SIG-M5 treated with dmso at 0.1 percent for 504 hours (cell line): ENCODE data around the gene EPS8.
"Not testable (repeated sequence)": the region's sequence is repeated elsewhere in the genome, so short reads cannot be mapped to it uniquely, and the experiment has no call there.

ENCODE experiments used
- DNase-seq: peaks from one replicate; lab custom pipeline; 2025; ENCODE audit not compliant: unreplicated experiment; lab: John Stamatoyannopoulos, UW

EPS8 gene

GRCh38 chr12:15662303-15662980, 126.7 kb downstream of the EPS8 start:
- DNase-seq, result no peak

DNA sequence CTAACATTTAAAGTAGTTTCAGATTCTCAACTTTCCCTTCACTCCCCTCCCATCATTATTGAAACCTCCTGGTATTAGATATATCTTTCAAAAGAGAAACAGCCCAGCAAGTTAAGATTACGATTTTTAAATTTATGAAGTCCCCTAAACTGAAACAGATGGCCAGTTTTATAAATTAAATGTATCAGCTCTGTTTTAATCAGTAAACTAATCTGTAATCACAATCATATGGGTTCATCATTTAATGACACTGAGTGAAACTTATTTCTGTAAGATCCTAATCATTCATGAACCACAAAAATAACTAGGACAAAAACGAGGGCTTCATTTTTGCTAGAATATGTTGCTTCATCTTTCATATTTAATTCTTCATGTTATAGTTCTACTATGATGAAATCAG, 137.8 kb downstream of the EPS8 start:
- no peak for DNase-seq

DNA sequence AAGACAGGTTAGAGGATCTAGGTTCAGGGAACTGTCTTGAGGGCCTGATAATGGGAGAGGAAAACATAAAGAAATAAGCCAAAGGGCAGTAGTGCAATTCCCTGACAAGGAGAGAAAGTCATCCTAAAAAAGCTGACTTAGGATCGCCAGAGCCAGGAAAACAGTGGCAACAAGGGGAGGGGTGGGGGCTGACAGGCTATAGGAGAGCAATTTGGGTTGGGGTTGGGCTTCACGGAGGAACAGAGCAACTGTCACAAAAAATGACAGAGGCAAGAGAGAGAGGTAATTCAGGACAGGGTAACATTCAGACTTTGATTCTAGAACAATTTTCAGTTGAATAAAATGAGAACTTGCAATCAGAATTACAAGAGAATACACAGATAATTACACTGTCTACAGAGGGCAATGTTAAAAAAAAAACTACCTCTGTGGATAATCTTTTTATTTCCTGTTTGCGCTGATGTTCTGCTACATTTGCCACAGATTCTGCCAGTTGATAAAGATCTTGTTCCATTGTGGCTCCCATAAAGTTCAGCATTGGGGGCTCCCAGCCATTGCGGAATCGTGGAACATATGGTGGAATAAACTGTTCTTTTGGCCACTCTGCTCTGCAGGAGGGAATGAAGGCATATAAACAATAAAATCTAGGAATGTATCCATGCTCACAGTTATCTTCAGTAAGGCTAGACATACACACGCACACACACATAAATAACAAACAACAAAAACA, 138.6 kb downstream of the EPS8 start:
- no peak for DNase-seq

DNA sequence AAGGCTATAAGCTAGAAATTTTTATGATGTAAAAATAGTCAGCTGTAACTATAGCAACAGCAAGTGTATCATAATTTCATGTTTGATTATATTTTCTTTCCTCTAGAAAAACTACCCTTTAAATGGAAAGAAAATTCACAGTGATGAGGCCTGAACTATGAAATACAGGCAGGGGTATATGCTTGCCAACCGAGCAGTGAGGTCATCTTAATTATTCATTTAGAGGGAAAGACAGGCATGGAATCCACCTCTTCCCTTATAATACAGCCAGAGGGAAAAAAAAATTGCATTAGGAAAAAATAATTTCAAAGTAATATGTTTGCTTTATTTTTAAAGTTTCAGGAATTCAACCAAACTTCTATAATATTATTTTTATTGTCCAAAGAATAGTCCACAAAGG, 139.8 kb downstream of the EPS8 start:
- DNase-seq, result no peak

DNA sequence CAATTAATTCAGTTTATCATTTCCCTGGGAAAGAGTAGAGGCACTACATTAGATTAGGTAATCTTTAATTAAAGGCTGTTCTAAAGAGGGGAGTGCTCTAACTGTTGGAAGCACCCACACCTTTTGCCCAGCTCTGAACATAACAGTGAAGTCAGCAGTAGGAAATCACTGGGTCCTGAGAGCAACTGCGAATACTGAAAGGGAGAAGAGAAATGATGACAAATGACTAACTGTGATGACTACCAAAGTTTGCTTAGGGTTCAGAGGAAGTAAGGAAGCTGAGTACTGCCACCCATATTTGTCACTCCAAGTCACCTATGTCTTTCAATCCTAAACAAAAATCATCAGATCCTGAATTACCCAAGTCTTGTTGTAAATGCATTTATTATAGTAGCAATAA, 140.6 kb downstream of the EPS8 start:
- no peak for DNase-seq

DNA sequence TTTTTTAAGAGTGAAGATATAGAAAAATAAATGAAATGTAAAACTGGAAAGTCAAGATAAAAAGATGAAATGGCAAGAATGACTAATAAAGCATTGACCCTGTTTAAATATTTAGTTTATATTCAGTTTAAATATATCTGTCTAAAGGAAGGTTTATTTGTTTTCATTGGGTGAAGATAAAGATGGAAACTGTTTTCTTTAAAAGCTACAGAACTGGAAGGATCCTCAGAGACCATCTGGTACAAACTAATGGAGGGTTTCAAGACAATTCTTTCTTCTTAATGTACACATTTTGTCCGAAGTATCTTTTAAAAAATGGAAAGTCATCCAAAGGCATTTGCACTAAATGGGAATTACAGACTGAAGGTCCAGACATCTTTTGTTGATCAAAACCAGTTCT, 142.6 kb downstream of the EPS8 start:
- no peak for DNase-seq

DNA sequence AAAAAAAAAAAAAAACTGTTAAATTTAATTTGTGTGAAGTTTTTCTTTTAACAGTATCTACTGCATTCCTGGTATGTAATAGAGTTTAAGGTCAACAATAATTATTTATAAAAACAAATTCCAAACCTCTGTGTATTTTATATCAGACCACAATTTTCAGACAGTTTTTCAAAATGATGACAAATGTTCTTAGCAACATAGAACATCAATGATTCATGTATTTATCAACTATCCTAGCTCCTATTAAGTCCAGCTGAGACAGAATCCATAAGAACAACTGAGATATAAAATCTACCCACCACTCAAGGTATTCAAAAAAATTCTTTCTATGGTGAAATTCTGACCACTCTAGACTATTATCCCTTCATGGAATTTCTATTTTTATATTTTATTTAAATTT, 144.5 kb downstream of the EPS8 start:
- no peak for DNase-seq

DNA sequence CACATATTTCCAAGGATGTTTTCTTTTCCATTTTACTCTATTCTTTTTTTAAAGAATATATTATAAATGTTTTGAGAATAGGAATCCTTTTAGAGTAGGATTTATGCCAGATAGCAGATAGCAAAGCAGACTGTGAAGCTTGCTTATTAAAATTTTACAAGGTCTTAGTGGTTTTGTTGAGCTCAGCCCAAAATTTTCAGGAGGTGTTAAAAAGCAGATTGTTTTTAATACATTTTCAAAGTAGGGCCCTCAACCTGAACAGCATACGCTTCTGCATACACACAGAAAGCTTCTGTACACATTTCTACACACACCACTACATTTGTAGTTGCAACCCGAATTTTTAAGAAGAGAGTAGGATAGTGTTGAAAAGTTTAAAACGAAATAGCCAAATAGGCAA, 151.0 kb downstream of the EPS8 start:
- no peak for DNase-seq

DNA sequence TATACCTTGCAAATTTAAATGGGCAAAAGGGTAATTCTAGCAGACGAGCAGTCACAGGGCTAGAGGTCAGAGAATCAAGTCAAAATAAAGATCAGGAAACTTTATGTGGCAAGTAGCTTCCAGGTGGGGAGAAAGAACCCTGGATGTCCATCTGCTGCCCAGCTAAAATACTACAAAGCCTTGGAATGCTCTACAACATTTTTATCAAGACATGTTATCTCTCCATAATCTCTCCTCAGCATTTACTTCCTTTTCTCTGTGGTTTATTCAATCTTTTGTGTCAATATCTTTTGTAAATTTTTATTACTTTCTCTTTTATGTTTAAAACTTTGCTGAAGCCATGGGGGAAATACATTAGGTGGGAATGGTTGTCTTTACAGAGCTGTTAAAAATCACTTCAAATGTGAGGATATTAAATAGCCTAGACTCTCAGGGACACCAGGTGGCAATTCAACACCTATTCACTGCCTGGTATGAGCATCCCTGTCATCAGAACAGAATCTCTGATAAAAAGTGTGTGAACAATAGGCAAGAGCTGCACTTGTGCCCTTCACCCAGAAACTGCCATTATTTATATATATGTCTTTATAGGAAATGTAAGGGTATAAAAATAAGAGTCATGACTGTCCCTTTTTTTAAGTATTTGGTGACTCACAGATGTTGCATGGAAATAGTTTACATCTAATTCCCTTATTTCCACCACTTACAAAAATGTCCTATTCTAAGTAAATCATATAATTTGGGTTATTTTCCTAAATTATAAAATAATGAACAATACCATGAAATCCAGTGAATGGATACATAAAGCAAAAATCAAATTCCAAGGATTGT, 152.9 kb downstream of the EPS8 start:
- no peak for DNase-seq

DNA sequence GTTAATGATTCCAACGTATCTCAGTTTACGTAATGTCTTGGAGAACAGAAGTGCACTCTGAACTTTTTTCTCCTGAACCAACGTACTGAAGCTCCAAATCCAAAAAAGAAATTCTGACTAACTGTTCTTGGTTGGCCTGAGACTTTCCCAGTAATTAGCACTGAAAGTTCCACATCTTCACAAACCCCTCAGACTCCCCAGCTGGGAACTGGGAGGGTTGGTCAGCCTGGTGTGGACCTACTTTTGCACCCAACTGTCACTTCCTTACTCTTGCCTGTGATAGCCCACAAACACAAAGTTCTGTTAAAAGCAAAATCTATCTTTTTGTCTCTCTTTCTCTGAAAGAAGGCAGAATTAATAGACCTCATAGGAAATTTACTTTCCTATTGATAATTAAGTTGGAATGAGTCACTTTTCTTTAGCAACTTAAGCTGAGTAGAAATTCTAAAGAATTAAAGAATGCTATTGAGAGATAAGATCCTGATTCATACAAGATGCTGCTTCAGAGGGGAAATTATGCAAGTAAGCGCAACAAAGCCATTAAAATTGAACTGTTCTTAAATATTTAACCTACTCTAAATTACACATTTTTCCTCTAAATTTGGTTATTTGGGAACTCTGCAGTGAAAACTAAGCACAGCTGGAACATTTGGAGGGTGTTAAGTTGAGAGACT, 155.0 kb downstream of the EPS8 start:
- DNase-seq, result no peak

GRCh38 chr12:15633201-15633600, 156.0 kb downstream of the EPS8 start:
- DNase-seq, result no peak

- DNase-seq, result no peak
Measured at GRCh38 chr12:15632708-15633107, 156.5 kb downstream of the EPS8 start.

DNA sequence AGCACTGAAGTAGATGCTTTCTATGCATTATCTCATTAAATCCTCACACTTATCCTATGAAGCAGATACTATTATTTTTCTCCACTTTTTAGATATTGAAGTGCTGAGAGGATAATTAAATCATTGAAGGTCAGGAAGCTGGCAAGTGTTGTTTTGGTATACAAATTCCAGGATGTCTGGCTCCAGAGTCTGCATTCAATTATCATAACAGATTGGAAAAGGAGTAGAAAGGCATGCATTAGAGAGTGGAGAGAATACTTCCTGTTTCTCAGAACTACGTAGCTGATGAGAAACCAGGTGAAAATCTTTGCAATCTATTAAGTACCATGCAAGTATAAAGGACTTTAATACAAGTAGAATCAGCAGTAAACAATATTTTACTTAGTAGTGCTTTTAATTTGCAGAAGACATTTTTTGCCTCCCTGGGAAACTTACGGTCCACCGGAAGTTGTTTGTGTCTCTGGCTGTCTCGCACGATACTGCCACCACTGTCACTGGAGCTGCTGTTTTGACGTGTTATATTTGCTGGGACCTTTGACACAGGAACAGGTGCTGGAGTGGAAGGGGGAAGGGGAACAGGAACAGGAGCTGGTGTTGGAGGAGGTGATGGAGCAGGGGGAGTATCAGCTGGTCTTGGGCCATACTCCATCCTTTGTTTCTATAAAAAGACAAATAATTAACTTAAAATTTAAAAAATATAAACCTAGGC, 158.0 kb downstream of the EPS8 start:
- DNase-seq, result no peak

GRCh38 chr12:15629761-15630160, 159.4 kb downstream of the EPS8 start:
- DNase-seq, result no peak

GRCh38 chr12:15629108-15629507, 160.1 kb downstream of the EPS8 start:
- DNase-seq, result no peak

GRCh38 chr12:15627995-15628945, 160.9 kb downstream of the EPS8 start:
- DNase-seq, result no peak

DNA sequence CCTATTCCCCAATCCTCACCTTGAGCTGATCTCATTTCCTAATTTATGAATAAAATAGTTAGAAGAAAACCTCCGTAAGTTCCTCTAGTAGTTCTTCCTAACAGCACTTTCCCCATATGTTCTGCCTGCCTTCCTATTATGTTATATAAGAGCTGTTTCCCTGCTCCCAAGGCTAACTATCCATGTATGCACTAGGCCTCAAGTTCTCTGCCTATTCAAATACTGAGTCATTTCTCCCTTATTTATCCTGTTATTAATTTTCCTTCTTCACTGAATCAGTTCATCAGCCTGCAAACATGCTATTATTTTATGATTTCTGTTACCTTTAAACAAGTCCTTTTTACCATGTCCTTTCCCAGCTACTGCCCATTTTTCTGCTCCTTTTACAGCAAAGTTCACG, 164.1 kb downstream of the EPS8 start:
- no peak for DNase-seq

DNA sequence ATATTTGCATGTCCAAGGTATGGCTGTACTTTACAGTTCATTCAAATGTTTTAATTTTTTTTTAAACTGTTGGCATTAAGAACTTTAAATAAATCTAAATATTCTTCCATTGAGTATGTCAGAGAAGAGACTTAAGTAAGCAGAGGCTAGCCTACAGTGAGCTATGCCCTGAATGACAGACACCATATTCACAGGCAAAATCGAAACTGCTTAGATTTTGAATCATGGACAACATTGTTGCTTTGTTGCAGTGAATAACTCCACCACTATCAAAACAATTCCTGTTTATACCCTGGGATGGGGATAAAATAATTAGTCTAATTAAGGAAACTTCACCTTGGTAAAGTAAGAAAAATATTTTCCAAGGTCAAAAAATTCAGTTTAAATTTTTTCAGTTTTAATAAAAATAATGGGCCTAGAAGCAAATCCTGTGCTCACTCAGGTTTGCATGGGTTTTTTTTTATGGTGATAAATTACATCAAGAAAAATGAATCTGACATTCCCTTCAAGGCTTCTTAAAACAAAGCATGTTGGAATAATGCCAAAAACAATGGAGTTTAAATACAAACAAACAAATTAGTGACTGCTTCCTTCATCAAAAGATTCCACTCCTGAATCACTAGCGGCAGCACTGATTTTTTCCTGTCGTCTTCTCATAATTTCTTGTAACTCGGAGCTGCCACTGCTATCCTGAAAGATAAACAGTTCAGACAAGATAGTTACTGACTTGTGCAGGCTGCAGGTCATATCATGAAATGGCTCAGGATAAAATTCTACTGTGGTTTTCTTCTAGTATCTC, 168.2 kb downstream of the EPS8 start:
- DNase-seq, result no peak

DNA sequence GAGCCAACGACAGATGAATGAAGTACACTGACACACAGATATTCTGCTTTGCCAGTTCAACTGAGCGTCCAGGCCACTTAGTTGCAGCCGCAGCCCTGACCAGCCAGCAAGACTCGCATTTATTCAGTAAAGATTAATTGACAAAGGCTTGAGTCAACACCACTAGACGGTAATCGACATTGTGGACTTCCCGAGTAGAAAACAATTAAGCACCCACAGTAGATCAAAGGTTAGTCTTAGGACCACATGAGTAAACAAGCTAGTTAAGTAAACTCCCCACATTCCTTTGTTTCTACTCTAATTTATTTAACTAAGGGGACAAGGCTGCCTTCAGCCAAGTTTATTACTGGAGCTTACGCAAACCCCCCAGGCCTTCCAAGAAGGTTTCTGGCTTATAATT, 172.7 kb downstream of the EPS8 start:
- not testable (repeated sequence) for DNase-seq
